Measurements from ENCODE around the gene PIP5K1B. TPM values are rescaled to one million over a fixed set of nuclear protein-coding genes. Genes with fewer than 3 reads are reported as not detected.

Gene PIP5K1B
- total and polyA plus RNA-seq, 2 donors (not counting 1 experiment from before 2014, with no cell fraction given), result 11.8 to 24.1 TPM

DNA sequence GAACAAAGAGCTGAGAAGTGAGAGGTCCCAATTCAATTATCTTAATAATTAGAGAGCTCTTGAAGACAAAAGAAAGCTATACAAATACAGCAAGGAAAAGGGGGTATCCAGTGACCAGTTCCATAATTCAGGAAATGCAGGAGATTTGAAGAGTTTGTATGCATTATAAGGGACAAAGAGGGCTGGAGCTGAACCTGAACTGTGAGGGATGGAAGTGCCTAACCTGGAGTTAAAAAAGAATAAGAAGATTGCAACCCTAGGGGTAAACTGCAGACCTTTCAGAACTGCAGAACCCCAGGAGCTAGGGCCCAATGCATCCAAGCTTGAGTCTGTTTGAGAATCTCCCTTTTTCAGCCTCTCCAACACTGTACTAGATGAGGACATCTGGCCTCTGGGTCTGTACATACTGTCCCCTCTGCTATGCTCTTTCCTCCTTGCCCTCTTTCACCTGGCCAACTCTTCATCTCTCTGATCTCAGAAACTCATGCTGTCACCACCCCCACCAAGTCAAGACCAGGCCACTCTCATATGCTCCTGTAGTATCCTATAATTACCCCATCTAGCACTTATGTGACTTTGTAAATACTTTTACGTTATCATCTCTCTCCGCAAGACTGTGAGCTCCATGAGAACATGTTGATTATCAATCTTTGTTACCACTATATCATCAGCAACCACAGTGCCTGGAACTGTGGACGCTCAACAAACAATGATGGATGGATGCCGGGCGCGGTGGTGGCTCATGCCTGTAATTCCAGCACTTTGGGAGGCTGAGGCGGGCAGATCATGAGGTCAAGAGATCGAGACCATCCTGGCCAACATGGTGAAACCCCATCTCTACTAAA lies 315.5 kb downstream of the PIP5K1B start:
- H3K27ac ChIP-seq (ENCODE audit: low read length in 2 of 2), result no peak overlapping the region
- intact Hi-C loops (cut with micrococcal nuclease), result loop anchor here (10.0 kb wide), 1 partner anchor 336 kb away; no protein-coding TSS in a partner anchor
- Mint-ChIP-seq H3K4me3 (no peak overlapping the region), H3K27me3 (no peaks in the 10 kb centered on the region), H3K4me1 (peaks cover 5% of the 10 kb centered on the region), H3K27ac (no peak overlapping the region), H3K9me3 (ENCODE audit: insufficient read depth) (no peaks in the 10 kb centered on the region)
- no peaks in the 10 kb centered on the region for H3K36me3 ChIP-seq (replicated peaks in 1 of 2; ENCODE audit: control extremely low read depth in 1 of 2, control insufficient read depth in 1 of 2, extremely low read depth in 1 of 2, insufficient read depth in 2 of 2, low read length in 1 of 2)
- no peaks in the 10 kb centered on the region for H3K27me3 ChIP-seq (replicated peaks in 1 of 4; ENCODE audit: control extremely low read depth in 1 of 4, control insufficient read depth in 3 of 4, insufficient read depth in 4 of 4, low read length in 3 of 4)
- no peaks in the 10 kb centered on the region for H3K9me3 ChIP-seq (ENCODE audit: control extremely low read depth in 1 of 3, control insufficient read depth in 2 of 3, insufficient read depth in 1 of 3, low read length in 2 of 3)
- no peak overlapping the region for H3K9ac ChIP-seq (ENCODE audit: low read length)
- no peaks in the 10 kb centered on the region for H3K79me2 ChIP-seq (ENCODE audit: control insufficient read depth, insufficient read depth, low read length)
- ChIA-PET POLR2A (no interaction called here), CTCF (interaction anchor here (1.2 kb wide), 1 partner anchor 11 kb away, joined by 6 read pairs; no protein-coding TSS in a partner anchor)
- no peak for ATAC-seq (ENCODE audit: low read depth)
- TF ChIP-seq, protein P1, sequence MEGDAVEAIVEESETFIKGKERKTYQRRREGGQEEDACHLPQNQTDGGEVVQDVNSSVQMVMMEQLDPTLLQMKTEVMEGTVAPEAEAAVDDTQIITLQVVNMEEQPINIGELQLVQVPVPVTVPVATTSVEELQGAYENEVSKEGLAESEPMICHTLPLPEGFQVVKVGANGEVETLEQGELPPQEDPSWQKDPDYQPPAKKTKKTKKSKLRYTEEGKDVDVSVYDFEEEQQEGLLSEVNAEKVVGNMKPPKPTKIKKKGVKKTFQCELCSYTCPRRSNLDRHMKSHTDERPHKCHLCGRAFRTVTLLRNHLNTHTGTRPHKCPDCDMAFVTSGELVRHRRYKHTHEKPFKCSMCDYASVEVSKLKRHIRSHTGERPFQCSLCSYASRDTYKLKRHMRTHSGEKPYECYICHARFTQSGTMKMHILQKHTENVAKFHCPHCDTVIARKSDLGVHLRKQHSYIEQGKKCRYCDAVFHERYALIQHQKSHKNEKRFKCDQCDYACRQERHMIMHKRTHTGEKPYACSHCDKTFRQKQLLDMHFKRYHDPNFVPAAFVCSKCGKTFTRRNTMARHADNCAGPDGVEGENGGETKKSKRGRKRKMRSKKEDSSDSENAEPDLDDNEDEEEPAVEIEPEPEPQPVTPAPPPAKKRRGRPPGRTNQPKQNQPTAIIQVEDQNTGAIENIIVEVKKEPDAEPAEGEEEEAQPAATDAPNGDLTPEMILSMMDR (IDR thresholded peaks at IDR 0.05), result no peak
- no peak for TF ChIP-seq EZH2 (IDR thresholded peaks at IDR 0.05; ENCODE audit: borderline replicate concordance, insufficient read depth, low read depth, low read length, poor library complexity, severe bottlenecking)
- 95% methylated on average over 6 of the region's 8 CpGs for WGBS (ENCODE audit: insufficient coverage)
- no peak overlapping the region for H2AFZ ChIP-seq (ENCODE audit: insufficient read depth, low read depth, low read length, poor library complexity, severe bottlenecking)
- no peak overlapping the region for H3K4me3 ChIP-seq (ENCODE audit: control extremely low read depth in 1 of 5, extremely low read depth in 1 of 5, insufficient read depth in 1 of 5, low read depth in 2 of 5, low read length in 4 of 5)
- no peaks in the 10 kb centered on the region for H4K20me1 ChIP-seq (ENCODE audit: control insufficient read depth, insufficient read depth, low read length, poor library complexity, severe bottlenecking)
- no peak for DNase-seq
- peaks cover 4 to 6% of the 10 kb centered on the region in 2 donors for H3K4me1 ChIP-seq (ENCODE audit: control insufficient read depth in 2 of 2, insufficient read depth in 2 of 2, low read length in 2 of 2)
- no peak overlapping the region for H3K4me2 ChIP-seq (replicated peaks; ENCODE audit: low read depth, low read length, poor library complexity, severe bottlenecking)

GRCh38 chr9:69023650-69024049 lies 318.6 kb downstream of the PIP5K1B start:
- Histone ChIP-seq H2AFZ (ENCODE audit: insufficient read depth, low read depth, low read length, poor library complexity, severe bottlenecking) (no peak overlapping the region), H3K4me1 (ENCODE audit: control insufficient read depth in 2 of 2, insufficient read depth in 2 of 2, low read length in 2 of 2) (peaks cover 8 to 11% of the 10 kb centered on the region in 2 donors), H3K36me3 (replicated peaks in 1 of 2; ENCODE audit: control extremely low read depth in 1 of 2, control insufficient read depth in 1 of 2, extremely low read depth in 1 of 2, insufficient read depth in 2 of 2, low read length in 1 of 2) (no peaks in the 10 kb centered on the region), H3K9me3 (ENCODE audit: control extremely low read depth in 1 of 3, control insufficient read depth in 2 of 3, insufficient read depth in 1 of 3, low read length in 2 of 3) (no peaks in the 10 kb centered on the region), H4K20me1 (ENCODE audit: control insufficient read depth, insufficient read depth, low read length, poor library complexity, severe bottlenecking) (no peaks in the 10 kb centered on the region), H3K4me2 (replicated peaks; ENCODE audit: low read depth, low read length, poor library complexity, severe bottlenecking) (no peak overlapping the region), H3K9ac (ENCODE audit: low read length) (no peak overlapping the region), H3K27me3 (replicated peaks in 1 of 4; ENCODE audit: control extremely low read depth in 1 of 4, control insufficient read depth in 3 of 4, insufficient read depth in 4 of 4, low read length in 3 of 4) (no peaks in the 10 kb centered on the region), H3K4me3 (ENCODE audit: control extremely low read depth in 1 of 5, extremely low read depth in 1 of 5, insufficient read depth in 1 of 5, low read depth in 2 of 5, low read length in 4 of 5) (no peak overlapping the region), H3K27ac (ENCODE audit: low read length in 2 of 2) (no peak overlapping the region), H3K79me2 (ENCODE audit: control insufficient read depth, insufficient read depth, low read length) (no peaks in the 10 kb centered on the region)
- ChIA-PET CTCF (interaction anchor here (2.7 kb wide), 1 partner anchor 12 kb away, joined by 13 read pairs; the partner anchor contains the start of gene FXN), POLR2A (no interaction called here)
- H3K27me3 Mint-ChIP-seq, result no peaks in the 10 kb centered on the region
- intact Hi-C loops (cut with micrococcal nuclease), result loop anchor here (10.0 kb wide), 1 partner anchor 339 kb away; no protein-coding TSS in a partner anchor
- ATAC-seq (ENCODE audit: low read depth) (no peak), DNase-seq (no peak)
- no peaks in the 10 kb centered on the region for H3K9me3 Mint-ChIP-seq (ENCODE audit: insufficient read depth)
- H3K4me3 Mint-ChIP-seq, result no peak overlapping the region
- H3K27ac Mint-ChIP-seq, result no peak overlapping the region
- WGBS (ENCODE audit: insufficient coverage), result 67% methylated on average over 1 of the region's 7 CpGs
- H3K4me1 Mint-ChIP-seq, result peaks cover 12% of the 10 kb centered on the region
- no peak for TF ChIP-seq EZH2 (IDR thresholded peaks at IDR 0.05; ENCODE audit: borderline replicate concordance, insufficient read depth, low read depth, low read length, poor library complexity, severe bottlenecking)
- TF ChIP-seq, protein P1 (IDR thresholded peaks at IDR 0.05), result no peak

Measured in B cell (primary cell).